HG02852 (cell line): ENCODE data around the gene TIAM1.

Experiments used
- ATAC-seq: cut with Tn5 transposase; IDR thresholded peaks from one replicate; pipeline ENCODE4 v1.9.1; 2021; ENCODE audit warnings: mild to moderate bottlenecking, moderate library complexity; ENCODE audit not compliant: unreplicated experiment

Gene TIAM1, protein sequence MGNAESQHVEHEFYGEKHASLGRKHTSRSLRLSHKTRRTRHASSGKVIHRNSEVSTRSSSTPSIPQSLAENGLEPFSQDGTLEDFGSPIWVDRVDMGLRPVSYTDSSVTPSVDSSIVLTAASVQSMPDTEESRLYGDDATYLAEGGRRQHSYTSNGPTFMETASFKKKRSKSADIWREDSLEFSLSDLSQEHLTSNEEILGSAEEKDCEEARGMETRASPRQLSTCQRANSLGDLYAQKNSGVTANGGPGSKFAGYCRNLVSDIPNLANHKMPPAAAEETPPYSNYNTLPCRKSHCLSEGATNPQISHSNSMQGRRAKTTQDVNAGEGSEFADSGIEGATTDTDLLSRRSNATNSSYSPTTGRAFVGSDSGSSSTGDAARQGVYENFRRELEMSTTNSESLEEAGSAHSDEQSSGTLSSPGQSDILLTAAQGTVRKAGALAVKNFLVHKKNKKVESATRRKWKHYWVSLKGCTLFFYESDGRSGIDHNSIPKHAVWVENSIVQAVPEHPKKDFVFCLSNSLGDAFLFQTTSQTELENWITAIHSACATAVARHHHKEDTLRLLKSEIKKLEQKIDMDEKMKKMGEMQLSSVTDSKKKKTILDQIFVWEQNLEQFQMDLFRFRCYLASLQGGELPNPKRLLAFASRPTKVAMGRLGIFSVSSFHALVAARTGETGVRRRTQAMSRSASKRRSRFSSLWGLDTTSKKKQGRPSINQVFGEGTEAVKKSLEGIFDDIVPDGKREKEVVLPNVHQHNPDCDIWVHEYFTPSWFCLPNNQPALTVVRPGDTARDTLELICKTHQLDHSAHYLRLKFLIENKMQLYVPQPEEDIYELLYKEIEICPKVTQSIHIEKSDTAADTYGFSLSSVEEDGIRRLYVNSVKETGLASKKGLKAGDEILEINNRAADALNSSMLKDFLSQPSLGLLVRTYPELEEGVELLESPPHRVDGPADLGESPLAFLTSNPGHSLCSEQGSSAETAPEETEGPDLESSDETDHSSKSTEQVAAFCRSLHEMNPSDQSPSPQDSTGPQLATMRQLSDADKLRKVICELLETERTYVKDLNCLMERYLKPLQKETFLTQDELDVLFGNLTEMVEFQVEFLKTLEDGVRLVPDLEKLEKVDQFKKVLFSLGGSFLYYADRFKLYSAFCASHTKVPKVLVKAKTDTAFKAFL (N-terminal part only)

DNA sequence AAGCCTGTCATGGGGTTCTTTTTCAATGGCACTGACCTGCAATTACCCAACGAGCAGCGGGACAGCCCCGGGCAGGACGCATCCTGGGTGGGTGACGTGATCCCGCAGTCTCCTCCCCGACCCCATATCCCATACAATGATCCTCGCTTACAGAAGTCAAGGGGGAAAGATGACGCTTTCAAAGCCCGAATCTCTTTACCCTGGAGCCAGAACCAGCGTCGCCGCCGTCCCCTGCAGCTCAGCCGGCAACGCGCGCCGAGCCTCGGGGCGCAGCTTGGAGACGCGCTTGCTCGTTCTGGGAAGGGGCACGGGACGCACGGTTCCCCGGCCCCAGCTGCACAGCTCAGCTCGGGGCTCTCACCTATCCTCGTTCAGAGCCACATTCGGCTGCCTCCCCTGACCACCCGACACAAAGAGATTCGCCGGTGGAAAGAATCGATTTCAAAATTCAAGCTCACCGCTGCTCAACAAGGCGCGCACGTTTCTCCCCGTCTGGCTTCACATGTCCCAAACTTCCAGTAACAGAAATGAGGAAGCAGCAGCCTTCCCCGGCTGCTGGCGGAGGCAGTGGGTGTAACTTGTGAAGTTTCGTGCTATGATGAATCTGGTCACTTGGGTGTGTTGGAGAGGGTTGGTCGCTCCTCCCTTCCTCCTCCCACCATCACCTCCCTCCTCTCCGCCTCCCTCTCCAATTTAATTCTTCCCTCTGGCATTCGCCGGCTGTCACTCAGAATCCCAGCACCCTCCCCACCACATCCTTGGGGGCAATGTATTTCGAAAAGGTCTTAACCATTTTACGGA, at the start of gene TIAM1:
TIAM1 (minus strand) TSS at position 582 of the 801 bp plus-strand sequence. CDS start 77,289 bp downstream, outside the sequence.
- no peak for ATAC-seq

- ATAC-seq: no peak
These were observed 43.6 kb upstream of the TIAM1 start for GRCh38 chr21:31387560-31388186.

DNA sequence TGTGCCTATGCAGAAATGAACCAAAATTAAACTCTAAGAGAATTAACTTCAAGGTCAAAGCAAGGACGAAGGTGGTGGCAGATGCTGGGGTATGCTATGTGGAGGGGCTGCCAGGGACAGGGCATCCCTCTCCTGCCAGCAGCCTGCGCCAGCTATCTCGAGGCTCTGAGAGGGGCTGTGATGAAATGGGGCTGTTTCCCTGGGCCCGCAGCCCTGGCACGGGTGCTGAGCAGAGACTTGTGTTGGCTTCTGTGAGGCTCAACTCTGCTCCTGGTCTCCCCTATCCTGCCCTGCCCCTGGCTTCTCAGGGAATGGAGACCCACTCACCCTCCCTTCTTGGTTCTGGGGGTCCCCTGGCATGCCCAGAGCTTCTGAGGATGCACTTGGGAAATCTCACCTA, 41.9 kb upstream of the TIAM1 start:
- ATAC-seq: no peak

GRCh38 chr21:31383770-31384169, 39.7 kb upstream of the TIAM1 start:
- ATAC-seq: no peak

DNA sequence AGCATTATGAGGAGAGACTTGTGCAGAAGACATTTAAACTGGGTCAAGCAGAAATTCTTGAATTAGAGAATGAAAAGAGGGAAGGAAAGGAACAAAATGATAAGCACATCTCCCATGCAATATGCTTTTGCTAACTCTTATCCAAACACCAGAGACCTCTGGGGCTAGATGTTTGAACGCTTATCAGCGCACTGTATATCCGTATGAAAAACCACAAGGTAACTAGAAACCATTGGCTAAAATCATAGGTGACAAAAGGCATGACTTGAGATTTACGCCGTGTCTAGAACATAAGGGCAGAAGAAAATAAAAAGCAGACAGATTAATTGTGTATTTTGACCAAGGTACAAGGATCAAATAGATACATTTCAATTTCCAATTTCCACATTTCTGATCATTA, 38.0 kb upstream of the TIAM1 start:
- no peak for ATAC-seq

DNA sequence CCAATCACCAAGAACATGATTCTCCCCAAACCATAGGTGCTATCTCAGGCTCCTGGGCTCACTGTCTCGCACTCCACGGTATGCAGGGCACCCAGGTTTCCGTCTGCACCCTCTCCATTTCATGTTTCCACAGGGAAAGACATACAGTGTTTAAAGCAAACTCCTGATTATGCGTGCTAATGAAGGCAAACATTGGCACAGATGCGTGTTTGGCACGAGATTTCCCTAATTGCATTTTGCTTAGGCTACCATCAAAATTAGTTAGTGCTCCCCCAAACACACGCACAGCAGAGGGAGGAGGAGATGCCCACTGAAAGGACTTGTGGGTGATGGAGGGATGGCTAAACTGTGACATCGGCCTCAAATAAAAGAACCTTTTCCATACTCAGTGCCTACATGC, 32.2 kb upstream of the TIAM1 start:
- ATAC-seq: no peak

GRCh38 chr21:31374395-31374794, 30.3 kb upstream of the TIAM1 start:
- no peak for ATAC-seq

GRCh38 chr21:31372471-31372765, 28.4 kb upstream of the TIAM1 start:
- no peak for ATAC-seq

- no peak for ATAC-seq
These were observed 27.8 kb upstream of the TIAM1 start for GRCh38 chr21:31371715-31372470.

DNA sequence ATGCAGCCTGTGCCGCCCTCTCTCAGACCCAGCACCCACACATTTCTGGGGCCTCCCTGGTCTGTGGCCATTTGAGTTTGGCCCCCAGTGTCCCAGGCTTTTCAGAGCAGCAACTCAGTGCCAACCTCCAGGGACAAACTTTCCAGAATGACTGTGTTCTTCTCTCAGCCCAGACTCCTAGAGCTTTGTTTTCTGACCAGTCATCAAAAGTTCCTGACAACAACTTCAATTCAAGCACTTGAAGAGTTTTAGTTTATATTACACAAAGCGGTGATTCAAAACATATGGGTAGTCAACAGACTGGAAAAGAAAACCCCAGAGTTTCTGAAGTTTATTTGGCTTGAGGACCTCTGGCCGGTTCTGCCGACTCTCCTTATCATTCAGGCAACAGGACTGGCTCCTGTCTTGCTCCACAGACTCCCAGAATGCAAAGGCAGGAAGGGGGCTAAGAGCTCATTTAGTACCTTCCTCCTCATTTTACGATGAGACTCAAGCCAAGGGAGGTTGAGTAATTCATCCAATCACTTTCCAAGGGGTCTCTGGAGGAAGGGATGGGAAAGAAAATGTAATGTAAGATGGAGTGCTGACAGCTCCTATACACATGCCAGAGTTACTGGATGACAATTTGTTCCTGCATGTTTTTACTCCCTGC, 27.0 kb upstream of the TIAM1 start:
- no peak for ATAC-seq

DNA sequence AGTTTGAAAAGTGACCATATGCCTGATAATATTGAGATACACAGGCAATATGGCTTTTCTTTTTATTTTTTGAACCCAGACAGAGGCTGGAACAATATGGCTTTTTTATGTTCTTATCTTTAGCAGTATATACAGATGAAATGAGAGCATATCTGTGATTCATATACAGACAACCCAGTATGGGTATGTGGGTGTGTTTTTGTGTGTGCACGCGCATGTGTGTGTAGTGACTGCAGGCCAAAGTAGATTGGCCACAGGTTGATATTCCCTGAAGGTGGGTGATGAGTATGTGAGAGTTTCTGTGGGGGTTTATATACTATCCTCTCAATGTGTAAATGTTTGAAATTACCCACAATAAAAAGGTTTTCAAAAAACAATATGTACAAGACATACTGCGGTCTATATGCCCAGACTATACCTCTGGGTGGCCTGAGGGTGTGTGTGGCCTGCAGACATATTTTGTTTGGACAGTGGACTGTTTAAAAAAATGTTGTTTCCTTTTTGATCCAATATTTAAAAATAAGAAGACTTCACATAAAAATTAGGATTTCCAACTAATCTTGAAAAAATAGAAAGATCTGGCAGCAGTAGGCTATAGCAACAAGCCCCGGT, 26.3 kb upstream of the TIAM1 start:
- no peak for ATAC-seq

- ATAC-seq: no peak
These were observed 24.3 kb upstream of the TIAM1 start for GRCh38 chr21:31368361-31368760.

DNA sequence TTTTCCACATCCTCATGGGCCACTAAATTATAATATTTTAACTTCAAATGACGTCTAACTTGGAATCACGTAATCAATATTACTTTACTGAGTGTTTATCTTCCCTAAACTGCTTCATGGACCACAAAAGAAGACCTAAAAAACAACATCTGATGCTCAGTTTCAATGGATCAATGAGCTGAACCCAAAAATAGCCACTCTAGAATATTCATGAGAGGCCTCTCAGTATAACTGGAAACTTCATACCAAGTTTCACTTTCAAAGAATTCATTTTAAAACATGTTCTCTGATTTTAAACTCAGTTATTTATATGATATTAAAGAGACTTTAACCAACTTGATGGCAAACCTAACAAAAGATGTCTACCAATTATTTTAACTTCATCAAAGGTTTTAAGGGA, 23.7 kb upstream of the TIAM1 start:
- ATAC-seq: no peak

GRCh38 chr21:31366825-31367224, 22.8 kb upstream of the TIAM1 start:
- no peak for ATAC-seq

DNA sequence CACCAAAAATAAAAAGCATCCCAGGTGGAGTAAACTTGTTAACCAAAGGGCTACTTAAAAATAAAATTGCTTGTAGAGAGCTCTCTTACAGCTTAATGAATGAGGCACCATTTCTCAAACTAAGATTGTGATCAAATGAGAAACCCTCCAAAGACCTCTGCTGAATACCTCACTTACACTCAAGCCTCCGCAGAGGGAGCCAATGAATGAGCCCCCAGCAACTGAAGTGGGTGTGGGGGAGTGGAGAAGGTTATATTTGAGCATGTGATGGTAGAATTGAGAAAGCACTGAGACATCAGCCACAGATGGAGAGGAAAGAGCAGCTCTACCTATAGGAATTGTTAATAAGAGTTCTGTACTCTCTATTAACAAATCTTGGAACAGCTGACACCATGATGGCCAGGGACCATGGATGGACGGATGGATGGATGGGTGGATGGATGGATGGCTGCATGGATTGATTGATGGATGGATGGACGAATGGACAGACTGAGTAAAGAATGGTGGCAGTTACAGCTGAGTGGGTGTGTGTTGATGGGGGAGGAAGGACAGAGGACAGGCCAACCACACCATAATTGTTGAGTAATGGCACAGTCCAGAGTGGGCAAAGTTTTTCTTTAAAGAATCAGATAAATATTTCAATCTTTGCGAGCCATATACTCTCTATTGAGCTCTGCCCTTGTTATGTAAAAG, 20.3 kb upstream of the TIAM1 start:
- no peak for ATAC-seq

GRCh38 chr21:31363720-31364119, 19.7 kb upstream of the TIAM1 start:
- no peak for ATAC-seq

- ATAC-seq: no peak
These were observed 16.7 kb upstream of the TIAM1 start for GRCh38 chr21:31360717-31361116.

DNA sequence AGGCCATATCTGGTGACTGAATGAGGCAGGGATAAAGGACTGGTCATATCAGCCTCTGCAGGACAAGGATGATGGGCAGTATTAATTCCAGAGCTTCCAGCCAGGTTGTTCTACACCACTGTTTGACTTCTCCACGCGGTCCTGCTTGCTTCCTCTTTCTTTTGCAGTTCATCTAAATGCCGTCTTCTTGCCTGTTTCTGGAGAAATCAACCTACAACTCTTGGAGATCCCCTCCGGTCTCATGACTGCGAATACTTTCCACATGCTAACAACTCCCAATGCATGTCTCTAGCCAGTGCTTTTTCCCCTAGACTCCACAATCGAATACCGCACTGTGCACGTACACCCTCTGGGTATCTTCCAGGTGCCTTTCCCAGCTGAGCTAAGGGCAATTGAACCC, 14.1 kb upstream of the TIAM1 start:
- ATAC-seq: no peak
